Neural cell (in vitro differentiated cells): ENCODE data around the gene GRIK3. TPM values are rescaled to one million over a fixed set of nuclear protein-coding genes. Genes with fewer than 3 reads are reported as not detected.

Source experiments
- H2AFZ ChIP-seq: fragments of 200-600, 300-800 bp; sonication (generic), shearing (Covaris generic); 2 replicates; pipeline ENCODE4 v1.6.0; 2014; ENCODE audit warnings: low read depth, mild to moderate bottlenecking, antibody characterized with exemption, low read length, moderate library complexity
- H3F3A ChIP-seq: fragments of 200-600 bp; shearing (Covaris generic); 2 replicates; pipeline ENCODE4 v1.6.1; 2016; ENCODE audit warnings: mild to moderate bottlenecking, moderate library complexity, mixed read lengths, antibody characterized with exemption, low read length; ENCODE audit not compliant: insufficient read depth, poor library complexity, severe bottlenecking
- H3K27ac ChIP-seq: fragments of 200-600, 300-800 bp; sonication (generic), shearing (Covaris generic); 2 replicates; pipeline ENCODE4 v1.5.1; 2014; ENCODE audit warnings: mild to moderate bottlenecking, low read length, moderate library complexity
- H3K27me3 ChIP-seq: fragments of 300-800, 200-600 bp; sonication (generic), shearing (Covaris generic); 2 replicates; pipeline ENCODE4 v1.6.0; 2014; ENCODE audit warnings: mild to moderate bottlenecking, low read depth, low read length, moderate library complexity; ENCODE audit not compliant: insufficient read depth
- H3K36me3 ChIP-seq: fragments of 300-800, 200-600 bp; sonication (generic), shearing (Covaris generic); 2 replicates; pipeline ENCODE4 v1.5.1; 2014; ENCODE audit warnings: mild to moderate bottlenecking, antibody characterized with exemption, low read length, moderate library complexity; ENCODE audit not compliant: insufficient read depth
- H3K4me2 ChIP-seq: fragments of 300-800, 200-600 bp; sonication (generic), shearing (Covaris generic); 2 replicates; pipeline ENCODE4 v1.6.0; 2014; ENCODE audit warnings: mild to moderate bottlenecking, low read length
- H3K4me3 ChIP-seq: fragments of 300-800, 200-600 bp; sonication (generic), shearing (Covaris generic); 2 replicates; pipeline ENCODE4 v1.5.1; 2014; ENCODE audit warnings: mild to moderate bottlenecking, low read length, moderate library complexity
- H3K79me2 ChIP-seq: fragments of 200-600 bp; shearing (Covaris generic); replicated peaks from 2 replicates; pipeline ENCODE4 v1.6.0; 2014; ENCODE audit warnings: mild to moderate bottlenecking, low read length, moderate library complexity; ENCODE audit not compliant: insufficient read depth
- H3K9ac ChIP-seq: fragments of 300-800, 200-600 bp; sonication (generic), shearing (Covaris generic); 2 replicates; pipeline ENCODE4 v1.6.1; 2016; ENCODE audit warnings: mild to moderate bottlenecking, low read length, mixed read lengths
- H3K9me2 ChIP-seq: fragments of 200-600 bp; shearing (Covaris generic); 2 replicates; pipeline ENCODE4 v1.6.1; 2016; ENCODE audit warnings: mild to moderate bottlenecking, low read length, mixed read lengths; ENCODE audit not compliant: insufficient read depth
- H3K9me3 ChIP-seq: fragments of 200-600, 300-800 bp; sonication (generic), shearing (Covaris generic); 2 replicates; pipeline ENCODE4 v1.6.1; 2016; ENCODE audit warnings: mild to moderate bottlenecking, mixed run types, low read length, moderate library complexity, mixed read lengths
- H4K20me1 ChIP-seq: fragments of 200-600 bp; shearing (Covaris generic); 2 replicates; pipeline ENCODE4 v1.6.1; 2016; ENCODE audit warnings: mild to moderate bottlenecking, mixed run types; ENCODE audit not compliant: insufficient read depth
- EP300 ChIP-seq: fragments of 450-650 bp; conservative IDR thresholded peaks from 2 replicates; pipeline ENCODE4 v1.6.1; 2014; ENCODE audit warnings: antibody characterized with exemption, mild to moderate bottlenecking, moderate library complexity; ENCODE audit not compliant: poor library complexity, severe bottlenecking
- EZH2 ChIP-seq: fragments of 200-600, 300-800 bp; shearing (Covaris generic), sonication (generic); IDR thresholded peaks from 2 replicates; pipeline ENCODE4 v1.6.1; 2014; ENCODE audit warnings: antibody characterized with exemption, low read length, borderline replicate concordance, mild to moderate bottlenecking; ENCODE audit not compliant: insufficient read depth, poor library complexity, severe bottlenecking
- MXI1 ChIP-seq: fragments of 450-650 bp; conservative IDR thresholded peaks from 2 replicates; pipeline ENCODE4 v1.6.1; 2014; ENCODE audit warnings: antibody characterized with exemption, mild to moderate bottlenecking; ENCODE audit not compliant: poor library complexity, severe bottlenecking
- POLR2AphosphoS5 ChIP-seq: IDR thresholded peaks from 2 replicates; pipeline ENCODE4 v1.6.1; 2012
- RAD21 ChIP-seq: fragments of 450-650 bp; conservative IDR thresholded peaks from 2 replicates; pipeline ENCODE4 v1.6.1; 2014; ENCODE audit warnings: antibody characterized with exemption, mild to moderate bottlenecking, moderate library complexity
- SMC3 ChIP-seq: fragments of 450-650 bp; conservative IDR thresholded peaks from 2 replicates; pipeline ENCODE4 v1.6.1; 2014; ENCODE audit warnings: antibody characterized with exemption, mild to moderate bottlenecking, moderate library complexity; ENCODE audit not compliant: poor library complexity
- TAF1 ChIP-seq: IDR thresholded peaks from 2 replicates; pipeline ENCODE4 v1.6.1; 2012; ENCODE audit warnings: low read depth
- polyA plus RNA-seq: library from polyadenylated mRNA; depleted of rRNA; stranded (reverse); fragments of >200 nt; gene quantifications from 2 replicates; pipeline ENCODE4 v1.2.3, GENCODE V29; 2014
- TF ChIP-seq, protein P1 (sequence below): IDR thresholded peaks from 2 replicates; pipeline ENCODE4 v1.6.1; 2012; ENCODE audit warnings: borderline replicate concordance
- TF ChIP-seq, protein P2 (sequence below): fragments of 450-650 bp; IDR thresholded peaks from 2 replicates; pipeline ENCODE4 v1.5.1; 2014; ENCODE audit warnings: antibody characterized with exemption, mild to moderate bottlenecking, moderate library complexity; ENCODE audit not compliant: poor library complexity, severe bottlenecking

The GRIK3 gene
- polyA plus RNA-seq, 1 donor from 2014 or later, result 5.0 TPM

DNA sequence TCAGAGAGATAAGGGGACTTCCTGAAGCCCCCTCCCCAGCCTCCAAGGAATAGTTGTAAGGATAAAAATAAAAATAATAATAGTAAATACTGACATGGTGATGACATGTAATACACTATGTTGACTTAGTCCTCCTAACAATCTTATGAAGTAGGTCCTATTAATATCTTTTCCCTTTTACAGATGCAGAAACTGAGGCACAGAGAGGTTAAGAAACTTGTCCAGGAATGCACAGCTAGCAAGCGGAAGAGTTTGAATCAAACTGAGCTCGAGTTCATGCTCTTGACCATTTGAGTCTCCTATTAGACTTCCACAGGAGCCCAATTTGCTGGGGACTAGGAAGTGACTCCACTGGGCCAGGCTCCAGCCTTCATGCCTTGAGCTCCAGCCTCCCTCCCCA, 194.8 kb downstream of the GRIK3 start:
- Histone ChIP-seq H3K4me3 (no peak overlapping the region), H3K4me2 (no peak overlapping the region), H3K9me2 (no peaks in the 10 kb centered on the region), H3K79me2 (no peaks in the 10 kb centered on the region), H3K36me3 (no peaks in the 10 kb centered on the region), H3F3A (no peaks in the 10 kb centered on the region), H4K20me1 (no peaks in the 10 kb centered on the region), H3K9me3 (no peaks in the 10 kb centered on the region), H3K27me3 (no peaks in the 10 kb centered on the region), H2AFZ (no peak overlapping the region), H3K9ac (no peak overlapping the region), H3K27ac (no peak overlapping the region)
- no peak for TF ChIP-seq TAF1
- no peak for TF ChIP-seq POLR2AphosphoS5
- TF ChIP-seq RAD21, result no peak
- TF ChIP-seq EP300, result no peak
- TF ChIP-seq, protein P1, sequence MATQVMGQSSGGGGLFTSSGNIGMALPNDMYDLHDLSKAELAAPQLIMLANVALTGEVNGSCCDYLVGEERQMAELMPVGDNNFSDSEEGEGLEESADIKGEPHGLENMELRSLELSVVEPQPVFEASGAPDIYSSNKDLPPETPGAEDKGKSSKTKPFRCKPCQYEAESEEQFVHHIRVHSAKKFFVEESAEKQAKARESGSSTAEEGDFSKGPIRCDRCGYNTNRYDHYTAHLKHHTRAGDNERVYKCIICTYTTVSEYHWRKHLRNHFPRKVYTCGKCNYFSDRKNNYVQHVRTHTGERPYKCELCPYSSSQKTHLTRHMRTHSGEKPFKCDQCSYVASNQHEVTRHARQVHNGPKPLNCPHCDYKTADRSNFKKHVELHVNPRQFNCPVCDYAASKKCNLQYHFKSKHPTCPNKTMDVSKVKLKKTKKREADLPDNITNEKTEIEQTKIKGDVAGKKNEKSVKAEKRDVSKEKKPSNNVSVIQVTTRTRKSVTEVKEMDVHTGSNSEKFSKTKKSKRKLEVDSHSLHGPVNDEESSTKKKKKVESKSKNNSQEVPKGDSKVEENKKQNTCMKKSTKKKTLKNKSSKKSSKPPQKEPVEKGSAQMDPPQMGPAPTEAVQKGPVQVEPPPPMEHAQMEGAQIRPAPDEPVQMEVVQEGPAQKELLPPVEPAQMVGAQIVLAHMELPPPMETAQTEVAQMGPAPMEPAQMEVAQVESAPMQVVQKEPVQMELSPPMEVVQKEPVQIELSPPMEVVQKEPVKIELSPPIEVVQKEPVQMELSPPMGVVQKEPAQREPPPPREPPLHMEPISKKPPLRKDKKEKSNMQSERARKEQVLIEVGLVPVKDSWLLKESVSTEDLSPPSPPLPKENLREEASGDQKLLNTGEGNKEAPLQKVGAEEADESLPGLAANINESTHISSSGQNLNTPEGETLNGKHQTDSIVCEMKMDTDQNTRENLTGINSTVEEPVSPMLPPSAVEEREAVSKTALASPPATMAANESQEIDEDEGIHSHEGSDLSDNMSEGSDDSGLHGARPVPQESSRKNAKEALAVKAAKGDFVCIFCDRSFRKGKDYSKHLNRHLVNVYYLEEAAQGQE, result no peak
- TF ChIP-seq SMC3, result no peak

DNA sequence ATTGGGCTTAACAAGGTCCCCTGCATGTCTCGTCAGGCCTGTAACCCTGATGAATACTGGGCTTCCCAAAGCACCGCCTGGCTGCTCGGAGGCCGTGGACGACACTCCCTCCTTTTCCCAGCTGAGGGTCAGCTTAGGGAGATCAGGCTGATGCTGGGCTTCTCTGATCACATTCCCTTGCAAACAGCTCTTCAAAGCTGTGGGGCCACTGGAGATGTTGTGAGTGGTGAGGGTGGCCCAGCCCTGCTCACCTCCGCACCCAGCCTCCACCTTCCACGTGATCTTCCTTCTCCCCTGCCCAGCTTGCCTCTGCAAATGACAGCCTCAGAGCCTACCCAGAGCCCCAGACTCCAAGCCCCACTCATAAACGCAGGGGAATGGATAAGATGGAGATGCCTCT, 195.4 kb downstream of the GRIK3 start:
- Histone ChIP-seq H3K4me3 (no peak overlapping the region), H3K27ac (no peak overlapping the region), H2AFZ (no peak overlapping the region), H3K79me2 (no peaks in the 10 kb centered on the region), H3K36me3 (no peaks in the 10 kb centered on the region), H3F3A (no peaks in the 10 kb centered on the region), H3K9me3 (no peaks in the 10 kb centered on the region), H3K27me3 (no peaks in the 10 kb centered on the region), H3K9me2 (no peaks in the 10 kb centered on the region), H3K9ac (no peak overlapping the region), H4K20me1 (no peaks in the 10 kb centered on the region), H3K4me2 (no peak overlapping the region)
- TF ChIP-seq EZH2, result no peak

DNA sequence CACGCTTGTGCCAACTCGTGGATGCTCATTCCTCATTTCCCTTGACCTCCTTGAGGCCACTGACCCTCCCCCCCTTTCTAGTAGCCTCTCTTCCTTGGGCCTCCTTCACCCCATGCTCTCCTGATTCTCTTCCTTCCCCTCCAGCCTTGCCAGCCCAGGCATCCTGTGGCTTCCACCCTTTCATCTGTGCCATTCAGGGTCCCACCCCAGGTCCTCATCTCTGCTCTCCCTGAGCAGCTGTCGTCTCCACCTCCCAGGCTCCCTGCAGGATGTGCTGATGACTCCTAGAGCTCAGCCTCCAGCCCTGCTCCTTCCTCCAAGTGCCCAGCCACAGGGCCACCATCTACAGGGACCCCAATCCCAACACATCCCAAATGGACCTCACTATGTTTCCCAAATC, 197.4 kb downstream of the GRIK3 start:
- Histone ChIP-seq H3F3A (no peaks in the 10 kb centered on the region), H3K9me3 (no peaks in the 10 kb centered on the region)
- TF ChIP-seq SMC3 (no peak), EP300 (no peak), RAD21 (no peak), EZH2 (no peak), MXI1 (no peak), TAF1 (no peak), POLR2AphosphoS5 (no peak)
- TF ChIP-seq, protein P1, result no peak
- TF ChIP-seq, protein P2, sequence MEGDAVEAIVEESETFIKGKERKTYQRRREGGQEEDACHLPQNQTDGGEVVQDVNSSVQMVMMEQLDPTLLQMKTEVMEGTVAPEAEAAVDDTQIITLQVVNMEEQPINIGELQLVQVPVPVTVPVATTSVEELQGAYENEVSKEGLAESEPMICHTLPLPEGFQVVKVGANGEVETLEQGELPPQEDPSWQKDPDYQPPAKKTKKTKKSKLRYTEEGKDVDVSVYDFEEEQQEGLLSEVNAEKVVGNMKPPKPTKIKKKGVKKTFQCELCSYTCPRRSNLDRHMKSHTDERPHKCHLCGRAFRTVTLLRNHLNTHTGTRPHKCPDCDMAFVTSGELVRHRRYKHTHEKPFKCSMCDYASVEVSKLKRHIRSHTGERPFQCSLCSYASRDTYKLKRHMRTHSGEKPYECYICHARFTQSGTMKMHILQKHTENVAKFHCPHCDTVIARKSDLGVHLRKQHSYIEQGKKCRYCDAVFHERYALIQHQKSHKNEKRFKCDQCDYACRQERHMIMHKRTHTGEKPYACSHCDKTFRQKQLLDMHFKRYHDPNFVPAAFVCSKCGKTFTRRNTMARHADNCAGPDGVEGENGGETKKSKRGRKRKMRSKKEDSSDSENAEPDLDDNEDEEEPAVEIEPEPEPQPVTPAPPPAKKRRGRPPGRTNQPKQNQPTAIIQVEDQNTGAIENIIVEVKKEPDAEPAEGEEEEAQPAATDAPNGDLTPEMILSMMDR, result no peak

More for the DNA sequence above, 197.4 kb downstream of the GRIK3 start:
- H3K9me2 ChIP-seq, result no peaks in the 10 kb centered on the region
- H3K4me2 ChIP-seq, result no peak overlapping the region
- no peak overlapping the region for H3K4me3 ChIP-seq
- H3K79me2 ChIP-seq, result no peaks in the 10 kb centered on the region
- H2AFZ ChIP-seq, result no peak overlapping the region
- H3K9ac ChIP-seq, result no peak overlapping the region
- H3K27me3 ChIP-seq, result no peaks in the 10 kb centered on the region
- no peaks in the 10 kb centered on the region for H4K20me1 ChIP-seq
- H3K36me3 ChIP-seq, result no peaks in the 10 kb centered on the region
- H3K27ac ChIP-seq, result no peak overlapping the region
